GM20431 (cell line): ENCODE data around the gene NBPF1.
"Not testable (repeated sequence)": the region's sequence is repeated elsewhere in the genome, so short reads cannot be mapped to it uniquely, and the experiment has no call there.

ENCODE experiments used
- in situ Hi-C: fragments of 300-500 bp; cut with MseI, MboI; formaldehyde crosslinking; loops from one replicate; pipeline ENCODE4 v1.15.0; 2020; ENCODE audit warnings: low sequenced_read_pairs; ENCODE audit not compliant: unreplicated experiment

The NBPF1 gene

GRCh38 chr1:16609761-16610160 lies 3.6 kb downstream of the NBPF1 start:
- in situ Hi-C loops = loop anchor here (10.0 to 25.0 kb wide), 2 partner anchors 85 to 1247 kb away; no protein-coding TSS in a partner anchor

DNA sequence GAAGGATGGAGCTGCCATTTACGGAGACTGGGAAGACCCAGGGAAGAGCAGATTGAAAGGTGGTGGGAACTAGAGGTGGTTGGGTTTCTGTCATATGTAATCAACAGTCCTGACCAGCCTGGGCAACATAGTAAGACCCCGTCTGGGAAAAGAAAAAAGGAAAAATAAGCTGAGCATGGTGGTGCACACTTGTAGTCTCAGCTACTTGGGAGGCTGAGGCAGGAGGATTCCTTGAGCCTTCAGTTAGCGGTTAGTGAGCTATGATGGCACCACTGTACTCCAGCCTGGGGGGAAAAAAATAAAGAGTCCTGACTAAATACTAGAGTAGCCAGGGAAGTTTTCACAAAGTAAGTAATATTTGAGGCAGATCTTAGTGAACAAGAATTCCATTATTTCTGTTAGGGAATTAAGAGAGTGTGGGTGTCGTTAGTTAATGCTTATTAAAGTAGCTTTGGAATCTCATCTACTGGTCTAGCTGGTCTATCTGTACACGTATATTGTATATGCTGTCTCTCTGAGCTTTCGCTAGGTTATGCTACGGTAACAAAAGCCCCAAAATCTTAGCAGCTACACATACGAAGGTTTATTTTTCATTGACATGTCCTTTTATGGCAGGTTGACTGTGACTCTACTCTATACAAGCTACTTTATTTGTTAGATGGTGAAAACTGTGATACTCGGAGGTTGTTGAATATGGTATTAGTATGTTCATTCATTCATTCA lies 4.4 kb downstream of the NBPF1 start:
- in situ Hi-C loops = loop anchor here (10.0 to 25.0 kb wide), 2 partner anchors 84 to 1247 kb away; no protein-coding TSS in a partner anchor

DNA sequence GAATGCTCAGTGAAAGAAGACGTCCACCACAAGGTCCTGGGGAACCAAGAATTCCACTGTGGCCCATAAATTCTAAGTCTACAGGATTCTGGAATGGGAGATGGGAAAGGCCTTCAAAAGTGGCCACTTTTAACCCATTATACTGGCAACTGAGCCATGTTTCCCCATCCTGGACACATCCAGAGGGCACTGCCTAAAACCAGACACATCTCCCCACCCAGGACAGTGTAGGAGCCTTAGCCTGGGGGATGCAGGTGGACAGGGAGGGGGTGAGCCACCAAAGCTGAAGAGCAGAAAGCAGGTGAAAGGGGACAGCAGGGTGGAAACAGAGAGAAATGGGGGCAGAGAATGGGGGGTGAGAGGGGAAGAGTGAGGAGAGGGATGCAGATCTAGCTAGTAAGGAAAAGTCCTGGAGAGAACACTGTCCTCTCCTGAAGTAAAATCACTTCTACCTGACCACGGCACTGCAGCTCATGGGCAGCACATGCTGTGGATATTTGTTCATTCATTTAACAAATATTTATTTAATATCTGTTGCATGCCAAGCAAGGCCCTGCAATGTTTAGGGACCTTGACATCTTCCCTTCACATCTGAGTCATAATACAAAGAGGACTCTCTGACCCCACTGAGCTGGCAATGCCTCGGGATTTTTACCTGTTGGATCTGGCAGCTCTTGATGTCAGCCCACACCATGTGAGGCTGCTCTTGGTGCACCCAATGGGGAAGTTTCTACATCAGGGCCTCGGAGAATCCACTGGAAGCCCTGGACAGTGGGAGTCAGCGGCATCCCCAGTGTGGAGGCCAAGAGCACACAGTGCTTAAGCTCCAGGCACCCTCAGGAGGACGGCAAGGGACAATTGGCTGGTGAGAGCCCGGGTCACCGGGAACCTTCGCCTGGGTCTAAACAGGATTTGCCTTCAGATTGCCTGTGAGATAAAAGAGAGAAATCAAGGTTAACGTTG lies 5.2 kb downstream of the NBPF1 start:
- in situ Hi-C loops = loop anchor here (10.0 to 25.0 kb wide), 2 partner anchors 83 to 1246 kb away; no protein-coding TSS in a partner anchor

DNA sequence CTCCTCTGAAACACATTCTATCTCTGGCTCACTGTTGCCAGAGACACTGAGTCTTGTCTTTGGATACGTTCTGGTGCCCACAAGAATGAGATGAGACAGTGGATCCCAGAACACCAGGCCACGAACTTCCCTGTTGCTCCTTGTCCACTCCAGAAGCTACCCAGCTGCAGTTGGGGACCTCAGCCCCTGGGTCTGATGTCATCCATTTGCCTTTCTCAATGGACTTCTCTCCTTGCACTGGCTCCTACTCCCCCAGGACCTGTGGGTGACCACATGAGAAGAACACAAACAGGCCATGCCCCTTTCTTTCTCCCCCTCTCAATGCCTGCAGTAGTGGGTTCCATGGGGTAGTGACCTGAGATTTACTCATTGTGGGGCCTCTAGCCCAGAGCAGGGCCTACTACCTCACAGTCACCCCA lies 5.9 kb downstream of the NBPF1 start:
- in situ Hi-C loops = loop anchor here (10.0 to 25.0 kb wide), 2 partner anchors 83 to 1245 kb away; no protein-coding TSS in a partner anchor

DNA sequence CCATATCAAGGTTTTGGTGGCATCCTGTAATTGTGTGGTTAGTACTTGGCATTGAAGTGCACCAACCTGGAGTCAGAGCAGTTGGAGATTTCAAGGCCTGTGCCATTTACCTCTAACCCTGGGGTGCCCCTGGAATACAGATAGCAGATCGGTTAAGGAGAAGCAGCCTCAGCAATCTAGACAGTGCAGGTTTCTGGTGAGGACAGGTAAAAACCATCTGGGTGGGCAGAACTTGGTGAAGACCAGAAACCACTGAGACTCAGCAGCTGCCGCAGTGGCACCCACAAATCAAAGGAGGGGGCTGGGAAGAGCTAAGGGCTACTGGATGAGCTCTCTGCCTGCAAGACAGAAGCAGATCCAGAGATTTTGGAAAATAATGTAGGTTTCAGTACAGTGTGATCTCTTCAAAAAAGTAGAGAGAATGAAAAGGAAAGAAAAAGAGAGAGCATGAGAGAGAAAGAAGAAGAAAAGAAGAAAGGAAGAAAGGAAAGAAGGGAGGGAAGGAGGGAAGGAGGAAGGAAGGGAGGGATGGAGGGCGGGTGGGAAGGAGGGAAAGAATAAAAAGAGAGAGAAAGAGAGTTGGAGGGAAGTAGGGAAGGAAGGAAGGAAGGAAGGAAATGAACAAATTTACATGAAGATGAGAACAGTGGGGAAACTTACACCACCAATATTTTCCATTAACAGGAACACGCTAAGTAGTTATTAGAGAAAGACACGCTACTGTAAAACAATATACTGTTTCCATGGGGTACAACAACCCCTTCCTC lies 6.5 kb downstream of the NBPF1 start:
- in situ Hi-C loops = loop anchor here (10.0 to 25.0 kb wide), 2 partner anchors 82 to 1245 kb away; no protein-coding TSS in a partner anchor

DNA sequence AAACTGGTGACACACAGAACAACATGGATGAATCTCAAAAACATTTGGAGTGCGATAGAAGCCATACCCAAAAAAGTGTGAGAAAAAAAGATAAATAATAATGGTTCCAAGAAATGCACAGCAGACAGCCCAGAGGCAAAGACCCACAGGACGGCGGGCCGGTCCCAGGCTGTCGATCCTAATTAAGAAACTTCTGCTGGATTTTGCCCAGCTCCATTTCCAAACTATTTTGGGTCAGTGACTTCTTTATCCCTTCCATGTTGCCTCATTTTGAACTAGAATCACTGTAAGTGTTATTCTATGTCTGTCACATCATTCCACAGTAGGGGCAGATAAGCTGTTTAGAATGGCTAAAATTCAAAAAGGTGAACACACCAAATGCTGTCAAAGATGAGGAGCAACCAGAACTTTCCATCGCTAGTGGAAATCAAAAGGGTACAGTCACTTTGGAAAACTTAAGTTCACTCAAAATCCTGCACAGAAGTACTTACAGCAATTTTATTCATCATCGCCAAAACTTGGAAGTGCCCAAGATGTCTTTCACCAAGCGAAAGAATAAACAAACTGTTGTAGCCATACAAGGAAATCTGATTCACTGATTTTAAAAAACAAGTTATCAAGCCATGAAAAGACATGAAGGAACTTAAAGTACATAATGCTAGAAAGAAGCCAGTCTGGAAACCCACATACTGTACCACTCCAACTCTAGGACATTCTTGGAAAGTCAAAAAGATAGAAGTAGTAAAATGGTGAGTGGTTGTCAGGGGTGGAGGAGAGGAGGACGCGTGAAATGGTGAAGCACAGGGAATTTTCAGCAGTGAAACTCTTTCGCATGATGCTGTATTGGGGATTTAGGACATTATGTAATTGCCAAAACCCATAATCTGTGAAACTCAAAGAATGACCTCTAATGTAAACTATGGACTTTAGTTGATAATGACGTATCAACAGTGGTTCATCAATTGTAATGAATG lies 7.5 kb downstream of the NBPF1 start:
- in situ Hi-C loops = loop anchor here (10.0 to 25.0 kb wide), 2 partner anchors 81 to 1244 kb away; no protein-coding TSS in a partner anchor

DNA sequence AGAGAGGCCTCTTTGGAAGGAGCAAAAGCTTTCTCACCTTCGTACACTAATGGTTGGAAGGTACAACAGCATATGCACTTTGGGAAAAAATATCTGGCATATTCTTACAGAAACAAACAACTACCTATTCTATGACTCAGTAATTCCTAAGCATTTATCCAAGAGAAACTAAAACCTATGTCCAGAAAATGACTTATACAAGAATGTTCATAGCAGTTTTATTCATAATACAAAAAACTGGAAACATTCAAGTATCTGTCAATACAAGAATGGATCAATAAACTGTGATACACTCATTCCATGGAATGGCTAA lies 8.2 kb downstream of the NBPF1 start:
- in situ Hi-C loops = loop anchor here (10.0 to 25.0 kb wide), 2 partner anchors 80 to 1243 kb away; no protein-coding TSS in a partner anchor

GRCh38 chr1:16604514-16605212 lies 8.7 kb downstream of the NBPF1 start:
- in situ Hi-C loops = loop anchor here (10.0 to 25.0 kb wide), 2 partner anchors 80 to 1242 kb away; no protein-coding TSS in a partner anchor

DNA sequence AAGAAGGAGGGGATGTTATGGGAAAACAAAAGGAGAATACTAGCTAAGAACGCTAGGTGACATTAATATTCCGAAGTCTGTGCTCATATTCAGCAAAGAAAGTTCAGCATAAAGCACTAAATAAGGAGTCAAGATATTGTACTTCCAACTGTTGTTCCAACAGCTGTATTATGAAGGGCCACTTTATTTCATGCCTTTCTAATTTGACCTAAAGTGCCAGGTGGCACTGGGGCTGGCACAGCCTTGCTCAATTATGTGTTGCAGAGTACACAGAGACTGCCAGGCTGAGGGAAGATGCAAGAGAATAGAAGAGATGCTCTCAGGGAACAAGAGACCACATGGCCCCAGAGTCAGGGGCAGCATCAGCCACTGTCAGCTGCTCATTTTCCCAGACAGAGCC lies 9.7 kb downstream of the NBPF1 start:
- in situ Hi-C loops = loop anchor here (10.0 to 25.0 kb wide), 2 partner anchors 79 to 1241 kb away; no protein-coding TSS in a partner anchor

- in situ Hi-C loops = loop anchor here (10.0 to 25.0 kb wide), 2 partner anchors 78 to 1240 kb away; no protein-coding TSS in a partner anchor
Measured at GRCh38 chr1:16602336-16603011, 10.9 kb downstream of the NBPF1 start.

DNA sequence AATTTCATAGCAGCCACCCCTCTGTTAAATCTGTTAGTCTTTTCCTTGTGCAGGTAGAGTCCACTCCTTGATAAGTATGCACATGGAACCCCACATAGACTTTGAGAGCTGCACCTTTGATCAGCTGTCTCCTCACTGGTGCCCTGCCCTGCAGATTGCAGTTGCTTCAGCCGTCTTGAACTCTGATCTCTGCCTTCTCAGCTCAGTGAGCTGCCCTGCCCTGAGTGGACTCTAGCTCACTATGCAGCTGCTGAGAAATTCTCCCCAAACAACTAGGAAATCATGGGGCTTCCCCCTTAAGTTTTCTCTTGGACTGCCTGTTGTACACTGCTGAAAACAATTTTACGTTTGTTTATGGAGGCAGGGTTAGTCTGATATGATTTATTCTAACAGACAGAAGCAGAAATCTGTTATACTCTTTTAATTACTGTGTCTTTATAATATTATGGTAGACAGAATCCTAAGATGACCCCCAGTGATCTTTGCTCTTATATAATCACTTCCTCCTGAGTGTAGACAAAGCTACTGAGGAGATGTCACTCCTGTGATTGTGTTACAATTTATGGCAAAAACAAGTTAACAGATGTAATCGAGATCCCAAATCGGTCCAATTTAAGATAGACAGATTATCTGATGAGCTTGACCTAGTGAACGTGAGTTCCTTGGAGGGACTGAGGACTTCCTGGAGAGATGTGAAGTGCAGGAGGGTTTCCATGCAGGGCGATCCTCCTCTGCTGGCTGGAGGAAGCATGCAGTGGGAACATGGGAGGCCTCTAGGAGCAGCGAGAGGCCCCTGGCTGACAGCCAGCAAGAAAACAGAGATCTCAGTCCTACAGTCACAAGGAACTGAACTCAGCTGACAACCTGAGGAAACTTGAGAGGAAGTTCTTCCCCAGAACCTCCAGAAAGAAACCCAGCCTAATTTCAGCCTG lies 12.2 kb downstream of the NBPF1 start:
- in situ Hi-C loops = loop anchor here (10.0 to 25.0 kb wide), 2 partner anchors 76 to 1239 kb away; no protein-coding TSS in a partner anchor

DNA sequence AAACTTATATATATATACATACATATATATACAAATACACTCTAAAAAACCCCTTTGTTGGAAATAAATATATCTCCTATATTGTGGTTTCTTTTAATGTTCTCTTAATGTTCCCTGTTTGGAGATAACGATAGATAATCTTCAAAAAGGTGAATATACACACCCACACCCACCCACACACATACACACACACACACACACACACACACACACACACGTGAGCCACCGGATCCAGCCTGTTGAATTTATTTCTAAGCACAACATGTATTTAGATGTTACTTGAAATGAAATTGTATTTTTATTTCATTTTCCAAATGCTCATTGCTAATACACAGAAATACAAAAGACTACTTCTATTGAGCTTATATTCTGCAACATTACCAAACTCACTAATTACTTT lies 14.0 kb downstream of the NBPF1 start:
- in situ Hi-C loops = not testable (repeated sequence)

DNA sequence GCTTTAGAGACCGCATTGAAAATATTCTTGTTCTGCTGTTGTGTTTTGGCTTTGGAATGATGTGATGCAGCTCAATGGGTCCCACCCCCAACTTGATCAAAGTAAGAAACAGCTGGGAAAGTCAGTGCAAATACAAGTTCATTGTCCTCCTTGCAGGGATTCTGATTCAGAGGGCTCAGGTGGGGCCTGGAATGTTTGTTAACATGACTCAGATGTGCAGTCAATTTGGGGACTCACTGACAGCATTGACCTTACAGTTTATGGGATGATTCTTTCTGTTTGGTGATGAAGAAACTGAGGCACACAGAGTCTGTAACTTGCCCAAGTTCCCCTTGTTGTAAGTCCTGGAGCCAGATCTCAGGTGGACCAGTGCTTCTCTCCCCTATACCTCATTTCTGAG lies 18.1 kb downstream of the NBPF1 start:
- in situ Hi-C loops = not testable (repeated sequence)

DNA sequence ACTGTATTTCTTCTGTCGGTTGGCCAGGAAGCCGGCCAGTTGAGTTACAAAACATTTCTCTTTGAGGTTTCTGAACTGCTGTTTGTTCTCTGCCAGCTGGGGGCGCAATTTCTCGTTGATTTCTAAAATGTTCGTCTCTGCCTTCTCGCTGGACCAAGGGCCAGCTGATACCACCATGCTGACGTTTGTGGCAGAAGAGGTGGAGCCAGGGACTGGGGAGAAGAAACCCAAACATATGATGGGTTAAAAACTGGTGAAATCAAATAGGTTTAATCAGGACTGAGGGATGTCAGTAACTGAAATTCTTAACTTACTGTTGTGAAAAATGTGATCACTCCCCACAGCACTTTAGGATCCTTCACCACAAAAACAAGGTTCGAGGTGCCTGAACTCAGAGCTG lies 21.5 kb downstream of the NBPF1 start:
- in situ Hi-C loops = not testable (repeated sequence)

DNA sequence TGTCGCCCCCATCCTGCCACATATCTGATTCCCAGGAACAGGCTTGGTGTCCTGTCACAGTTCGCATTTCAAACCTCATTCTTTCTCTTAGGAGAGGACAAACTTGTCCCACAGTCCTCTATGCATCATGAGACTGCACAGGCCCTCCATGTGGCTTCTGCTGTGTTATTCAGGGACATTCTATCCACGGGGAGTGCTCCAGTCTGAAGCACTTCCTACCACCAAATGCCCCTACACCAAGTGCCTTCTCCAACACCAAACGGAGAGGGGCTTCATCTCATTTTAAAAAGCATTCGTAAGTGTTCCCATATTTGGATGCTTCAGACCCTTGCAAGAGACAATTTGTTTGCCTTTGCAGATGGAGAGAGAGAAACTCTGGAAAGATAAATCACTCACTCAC lies 25.3 kb downstream of the NBPF1 start:
- in situ Hi-C loops = not testable (repeated sequence)

DNA sequence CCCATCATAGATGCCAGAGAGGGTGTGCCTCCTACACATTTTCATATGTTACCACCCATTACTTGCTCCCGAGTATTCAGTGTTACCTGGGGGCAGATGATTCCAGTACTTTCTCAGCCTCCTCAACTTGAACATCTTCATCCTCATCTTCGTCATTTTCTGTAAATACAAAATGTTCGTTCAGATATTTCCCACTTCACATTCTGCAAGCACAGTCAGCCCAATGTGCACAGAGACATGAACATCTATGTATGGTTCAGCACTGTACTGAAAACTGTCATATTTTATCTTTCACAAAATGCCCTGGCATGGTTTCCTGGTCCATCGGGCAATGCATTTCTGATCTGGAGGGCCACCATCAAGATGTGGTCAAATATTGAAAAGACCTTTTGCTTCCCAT lies 25.7 kb downstream of the NBPF1 start:
- in situ Hi-C loops = not testable (repeated sequence)
